Stimulated activated CD4-positive, alpha-beta T cell treated with anti-CD3 and anti-CD28 coated beads, Interleukin-4, amount 100 ng/mL, for 48 hours (primary cell): ENCODE results near the gene RBBP8.
"Not testable (repeated sequence)": the region's sequence is repeated elsewhere in the genome, so short reads cannot be mapped to it uniquely, and the experiment has no call there.

Experiments
- DNase-seq, 2 donors: peaks; one replicate each; pipeline ENCODE4 v3.0.0-alpha.2; 2020; ENCODE audit warnings: low read depth in 2 of 2

RBBP8 gene

DNA sequence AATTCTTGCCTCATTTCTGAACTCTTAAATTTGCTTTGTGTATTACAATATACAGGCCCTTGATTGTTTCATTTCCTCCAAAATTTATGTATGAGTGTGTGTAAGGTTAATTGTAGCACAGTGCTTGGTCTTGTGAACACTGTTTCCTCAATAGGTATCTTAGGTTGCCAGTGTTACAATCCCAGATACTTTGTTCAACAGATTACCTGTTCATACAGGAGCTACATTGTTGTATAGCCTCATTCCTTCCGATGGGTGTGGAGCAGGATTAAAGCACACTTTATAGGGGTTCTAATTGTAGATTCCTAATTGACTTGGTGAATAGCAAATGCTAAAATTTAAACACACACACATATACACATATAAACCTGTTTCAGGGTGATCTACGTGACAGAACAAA is 10.7 kb downstream of the RBBP8 start:
- no peak for DNase-seq

DNA sequence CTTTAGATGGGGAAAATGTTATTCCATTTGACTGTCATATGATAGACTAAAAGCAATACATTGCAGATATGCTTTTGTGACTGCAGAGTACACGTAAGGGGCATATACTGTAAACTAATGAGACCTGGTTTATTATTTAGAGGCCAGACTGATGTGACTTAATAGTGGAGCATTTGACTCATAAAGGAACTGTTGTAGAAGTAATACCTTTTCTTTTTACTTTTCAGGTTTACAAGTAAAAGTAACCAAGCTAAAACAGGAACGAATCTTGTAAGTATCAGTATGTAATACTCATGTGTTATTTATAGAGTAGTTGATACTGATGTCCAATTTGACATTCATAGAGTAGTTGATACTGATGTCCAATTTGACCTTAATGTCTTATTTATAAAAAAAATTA is 13.1 kb downstream of the RBBP8 start:
- DNase-seq = no peak

DNA sequence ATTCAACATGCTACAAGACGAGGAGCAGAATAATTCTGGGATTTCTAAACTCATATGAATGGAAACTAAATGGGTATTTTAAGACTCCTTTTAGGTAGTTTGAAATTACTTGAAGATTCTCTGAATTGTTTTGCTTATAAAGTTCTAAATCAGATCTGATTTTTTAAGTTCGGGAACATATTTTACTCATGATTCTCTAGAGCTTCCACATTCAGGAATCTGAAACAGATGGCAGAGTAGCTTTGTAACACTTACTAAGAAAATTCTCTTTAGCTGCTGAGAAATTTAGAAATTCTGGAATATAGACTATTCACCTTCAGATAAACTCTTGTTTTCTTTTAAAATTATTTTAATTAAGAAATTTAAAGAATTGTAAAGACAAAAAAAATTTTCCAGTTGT is 13.7 kb downstream of the RBBP8 start:
- DNase-seq = no peak

DNA sequence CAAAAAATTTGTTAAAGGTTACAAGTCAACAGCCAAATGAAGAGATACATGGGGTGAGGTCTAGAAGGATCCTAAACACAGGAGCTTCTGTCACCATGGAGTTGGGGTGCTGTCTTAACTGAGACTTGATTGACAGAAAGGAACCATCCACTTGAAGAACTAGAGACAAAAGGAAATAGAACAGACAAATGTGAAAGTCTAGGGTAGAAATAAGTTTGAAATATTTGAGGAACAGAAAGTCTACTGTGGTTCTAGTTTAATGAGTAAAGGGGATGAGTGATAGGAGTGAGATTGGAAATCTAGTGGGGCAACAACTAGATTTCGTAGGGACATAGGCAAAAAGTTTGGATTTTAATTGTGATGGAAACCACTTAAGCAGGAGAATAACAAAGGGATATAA is 18.7 kb downstream of the RBBP8 start:
- DNase-seq = no peak

DNA sequence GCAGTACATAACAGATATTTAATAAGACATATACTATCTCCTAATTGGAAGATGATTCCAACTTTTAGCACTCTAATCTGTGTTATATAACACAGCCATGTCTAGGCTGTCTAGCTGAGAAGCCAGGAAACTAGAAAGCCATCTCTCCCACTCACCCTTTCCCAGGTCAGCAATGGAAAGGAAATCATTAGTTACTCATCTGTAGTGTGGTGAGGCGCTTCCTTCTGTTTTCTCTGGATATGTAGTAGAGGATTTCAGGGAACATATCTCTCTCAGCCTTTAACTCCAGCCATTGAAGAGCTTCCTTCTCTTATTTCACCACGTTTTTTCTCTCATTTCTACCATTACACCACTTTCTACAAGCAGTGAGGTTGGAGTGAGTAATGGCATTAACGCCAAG is 19.4 kb downstream of the RBBP8 start:
- no peak for DNase-seq

DNA sequence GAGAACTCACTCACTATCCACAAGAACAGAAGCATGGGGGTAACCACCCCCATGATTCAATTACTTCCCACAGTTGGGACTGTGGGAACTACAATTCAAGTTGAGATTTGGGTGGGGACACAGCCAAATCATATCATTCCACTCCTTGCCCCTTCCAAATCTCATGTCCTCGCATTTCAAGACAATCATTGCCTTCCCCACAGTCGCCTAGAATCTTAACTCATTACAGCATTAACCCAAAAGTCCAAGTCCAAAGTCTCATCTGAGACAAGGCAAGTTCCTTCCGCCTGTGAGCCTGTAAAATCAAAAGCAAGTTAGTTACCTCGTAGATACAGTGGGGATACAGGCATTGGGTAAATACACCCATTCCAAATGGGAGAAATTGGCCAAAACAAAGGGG is 20.9 kb downstream of the RBBP8 start:
- DNase-seq = not testable (repeated sequence)

DNA sequence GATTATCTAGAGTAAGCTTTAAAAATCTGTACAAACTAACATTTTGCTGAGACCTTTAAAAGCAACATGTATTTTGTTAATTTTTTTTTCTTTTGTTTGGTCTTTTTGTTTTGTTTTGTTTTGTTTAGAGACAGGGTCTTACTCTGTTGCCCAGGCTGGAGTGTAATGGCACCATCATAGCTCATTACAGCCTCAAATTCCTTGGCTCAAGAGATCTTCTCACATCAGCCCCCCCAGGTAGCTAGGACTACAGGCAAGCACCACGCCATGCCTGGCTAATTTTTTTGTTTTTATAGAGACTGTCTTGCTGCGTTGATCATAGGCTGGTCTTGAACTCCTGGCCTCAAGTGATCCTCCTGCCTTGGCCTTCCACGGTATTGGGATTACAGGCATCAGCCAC is 23.1 kb downstream of the RBBP8 start:
- no peak for DNase-seq

DNA sequence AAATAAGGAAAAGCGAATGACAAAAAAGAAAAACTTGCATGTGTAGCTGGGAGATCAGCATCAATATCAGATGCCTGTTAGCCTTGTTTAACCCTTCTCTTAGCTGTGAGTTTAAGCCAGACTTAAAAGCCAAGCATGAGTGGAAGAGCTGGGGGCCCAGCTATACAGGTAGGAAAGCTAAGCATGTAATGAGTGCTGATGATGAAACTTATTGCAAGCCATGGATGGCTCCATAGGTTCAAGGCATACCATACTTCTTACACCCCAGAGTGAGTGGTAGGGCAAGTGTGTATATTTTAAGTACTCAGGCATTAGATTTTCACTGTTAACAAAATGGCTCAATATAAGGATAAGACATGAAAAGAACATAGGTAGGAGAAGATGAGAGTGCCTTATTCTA is 28.0 kb downstream of the RBBP8 start:
- DNase-seq = no peak

DNA sequence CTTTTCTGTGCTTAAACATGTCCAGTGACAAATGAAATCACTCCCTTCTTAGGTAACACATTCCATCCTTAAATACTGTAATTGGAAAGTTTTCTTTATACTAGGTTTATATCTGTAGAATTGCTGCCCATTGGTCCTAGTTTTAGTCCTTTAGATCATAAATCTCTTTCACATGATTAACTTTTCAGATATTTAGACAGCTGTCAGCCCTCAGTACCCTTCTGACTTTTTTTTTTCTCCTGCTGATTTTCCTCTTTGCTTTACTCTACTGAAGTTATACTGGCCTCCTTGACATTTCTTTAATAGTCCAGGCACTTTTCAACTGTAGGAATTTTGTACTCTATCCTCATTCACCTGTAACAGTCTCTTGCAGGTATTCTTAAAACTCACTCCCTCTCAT is 28.9 kb downstream of the RBBP8 start:
- no peak for DNase-seq

DNA sequence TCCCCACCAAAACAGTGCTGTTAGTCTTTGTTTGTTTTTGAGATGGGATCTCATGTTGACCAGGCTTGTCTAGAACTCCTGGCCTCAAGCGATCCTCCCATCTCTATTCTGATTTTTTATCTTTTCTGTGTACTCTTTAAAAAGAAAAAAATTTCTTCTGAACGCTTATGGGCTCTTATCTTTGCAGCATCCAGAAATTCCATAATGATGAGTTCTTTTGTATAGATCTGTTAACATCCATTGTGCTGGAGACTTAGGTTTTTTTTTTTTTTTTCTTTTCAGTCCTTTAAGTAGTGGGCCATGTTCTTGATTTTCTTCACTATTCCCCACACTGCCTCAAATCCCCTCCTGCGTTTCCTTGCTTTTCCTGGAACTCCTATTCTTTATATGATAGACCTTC is 31.0 kb downstream of the RBBP8 start:
- DNase-seq = no peak

DNA sequence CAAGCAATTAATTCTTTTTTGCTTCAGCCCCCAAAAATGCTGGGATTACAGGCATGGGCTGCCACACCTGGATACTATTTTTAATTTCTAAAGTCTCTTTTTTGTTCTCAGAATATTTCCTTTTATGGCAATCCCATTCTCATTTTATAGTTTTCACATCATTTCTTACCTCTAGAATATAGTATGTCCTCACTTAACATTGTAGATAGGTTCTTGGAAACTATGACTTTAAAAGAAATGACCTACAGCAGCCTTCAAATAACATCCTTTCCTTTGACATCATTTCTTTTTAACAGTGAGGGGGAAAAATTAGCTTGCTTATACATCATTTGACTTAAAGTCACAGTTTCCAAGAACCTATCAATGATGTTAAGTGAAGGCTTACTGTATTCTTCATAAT is 31.6 kb downstream of the RBBP8 start:
- no peak for DNase-seq

DNA sequence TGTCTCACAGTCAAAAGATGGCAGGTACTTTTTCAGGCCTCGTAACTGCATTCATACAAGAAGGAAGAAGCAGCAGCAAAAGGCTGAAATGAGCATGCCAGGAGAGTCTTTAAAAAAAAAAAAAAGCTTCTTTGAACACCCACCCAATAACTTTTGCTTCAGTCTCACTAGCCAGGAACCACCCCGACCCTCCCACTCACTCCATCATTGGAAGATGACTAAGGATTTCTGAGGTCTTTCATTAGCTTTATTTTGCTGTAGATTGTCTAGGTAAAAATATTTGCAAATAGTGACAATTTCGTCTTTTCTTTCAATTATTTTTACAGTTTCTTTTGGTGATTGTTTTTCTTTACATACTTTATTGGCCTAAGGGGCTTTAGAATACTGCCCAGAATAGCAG is 37.9 kb downstream of the RBBP8 start:
- no peak for DNase-seq

DNA sequence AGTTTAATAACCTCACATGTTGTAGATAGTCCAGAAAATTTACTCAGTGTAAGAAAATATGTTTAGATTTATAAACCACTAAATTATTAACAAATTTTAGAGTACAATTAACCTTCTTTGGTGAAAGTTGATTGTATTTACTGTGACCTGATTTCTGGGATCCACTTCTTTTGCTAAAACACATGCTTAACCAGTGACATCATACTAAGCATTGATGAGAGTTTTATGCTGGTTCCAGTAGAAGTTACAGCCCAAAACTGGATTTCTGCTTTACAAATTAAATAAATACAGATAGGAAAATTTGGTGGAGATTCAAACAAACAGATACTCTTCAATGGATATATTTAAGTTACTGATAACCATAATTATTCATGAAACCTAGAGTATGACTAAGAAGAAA is 40.9 kb downstream of the RBBP8 start:
- DNase-seq = no peak

DNA sequence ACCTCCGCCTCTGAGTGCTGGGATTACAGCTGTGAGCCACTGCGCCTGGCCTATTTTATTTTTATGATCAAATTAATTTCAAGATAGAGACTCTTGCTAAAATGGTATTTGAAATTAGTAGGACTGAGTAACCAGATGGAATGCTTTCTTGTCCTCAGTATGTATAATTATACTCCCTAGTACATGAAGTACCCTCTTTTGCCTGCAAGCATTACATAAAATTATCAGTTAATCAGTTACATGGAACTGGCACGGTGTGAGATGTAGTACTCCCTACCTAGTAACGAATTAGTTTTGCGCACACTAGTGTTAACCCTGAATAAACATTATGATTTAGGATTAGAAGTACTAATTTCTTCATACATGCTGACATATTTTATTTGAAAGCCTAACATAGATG is 41.6 kb downstream of the RBBP8 start:
- no peak for DNase-seq

DNA sequence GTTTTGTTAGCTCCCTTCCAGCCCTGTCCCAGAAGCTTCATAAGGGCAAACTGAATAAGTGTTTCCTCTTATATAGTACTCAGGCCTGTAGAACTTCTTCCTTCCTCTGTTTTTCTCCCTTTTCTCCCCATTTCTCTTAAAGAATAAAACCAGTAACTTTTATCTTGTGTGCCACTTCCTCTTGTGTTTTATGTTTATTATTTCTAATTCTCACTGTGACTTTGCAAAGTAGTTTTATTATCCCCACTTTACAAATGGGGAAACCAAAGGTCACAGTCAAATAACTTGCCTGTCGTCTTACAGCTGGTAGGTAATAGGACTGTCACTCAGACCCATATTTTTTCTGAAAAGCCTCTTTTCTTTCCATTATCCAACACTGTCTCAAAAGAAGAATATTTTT is 42.4 kb downstream of the RBBP8 start:
- DNase-seq = no peak

DNA sequence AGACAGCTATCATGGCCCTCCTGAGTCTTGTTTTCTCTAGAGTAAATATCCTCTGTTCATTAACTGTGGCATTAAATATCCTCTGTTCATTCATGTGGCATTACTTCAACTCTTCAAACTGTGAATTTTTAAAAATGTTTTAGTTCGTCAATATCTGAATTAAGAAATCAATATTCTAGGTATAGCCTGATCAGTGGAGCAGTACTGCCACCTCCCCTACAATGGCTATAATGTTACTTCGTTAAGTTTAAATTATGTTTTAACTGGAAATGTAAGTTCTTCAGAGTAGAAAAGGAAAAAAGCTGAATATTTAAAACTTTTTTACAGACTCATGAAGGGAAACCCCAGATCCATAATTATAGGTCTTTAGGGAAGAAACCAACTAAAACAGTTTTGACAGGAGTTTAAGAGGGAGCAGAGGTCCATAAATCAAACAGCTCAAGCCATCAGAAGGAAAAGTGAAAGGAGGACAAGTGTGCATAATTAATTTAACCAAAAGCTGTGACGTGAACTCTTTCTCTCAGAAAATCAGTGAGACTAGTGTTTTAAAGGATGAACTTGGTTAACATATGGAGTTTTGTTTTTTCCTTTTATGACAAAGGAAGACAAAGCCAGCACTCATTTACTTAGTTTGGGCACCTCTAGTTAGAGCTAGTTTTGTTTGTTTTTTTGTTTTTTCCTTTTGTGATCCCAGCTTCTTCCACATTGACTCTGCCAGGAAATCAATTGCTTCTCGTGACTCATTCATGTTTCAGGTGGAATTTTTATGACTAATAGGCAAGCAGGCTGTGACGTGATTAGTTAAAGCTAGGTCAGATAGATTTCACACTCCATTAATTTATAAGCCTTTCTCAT is 44.9 kb downstream of the RBBP8 start:
- no peak for DNase-seq

DNA sequence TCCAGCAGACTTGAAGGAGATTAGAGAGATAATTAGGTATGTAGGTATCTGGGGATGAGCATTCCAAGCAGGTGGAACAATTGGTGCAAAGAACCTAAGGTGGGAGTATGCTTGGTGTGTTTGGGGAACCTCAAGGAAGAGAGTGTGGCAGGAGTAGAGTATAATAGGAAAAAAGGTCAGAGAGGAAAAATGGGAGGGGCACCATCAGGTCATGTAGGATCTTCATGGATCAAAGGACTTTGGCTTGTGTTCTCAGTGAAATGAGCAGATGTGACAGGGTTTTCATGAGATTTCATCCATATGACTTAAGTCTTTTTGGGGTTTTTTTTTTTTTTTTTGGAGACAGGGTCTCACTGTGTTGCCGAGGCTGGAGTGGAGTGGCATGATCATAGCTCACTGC is 47.3 kb downstream of the RBBP8 start:
- DNase-seq = no peak

DNA sequence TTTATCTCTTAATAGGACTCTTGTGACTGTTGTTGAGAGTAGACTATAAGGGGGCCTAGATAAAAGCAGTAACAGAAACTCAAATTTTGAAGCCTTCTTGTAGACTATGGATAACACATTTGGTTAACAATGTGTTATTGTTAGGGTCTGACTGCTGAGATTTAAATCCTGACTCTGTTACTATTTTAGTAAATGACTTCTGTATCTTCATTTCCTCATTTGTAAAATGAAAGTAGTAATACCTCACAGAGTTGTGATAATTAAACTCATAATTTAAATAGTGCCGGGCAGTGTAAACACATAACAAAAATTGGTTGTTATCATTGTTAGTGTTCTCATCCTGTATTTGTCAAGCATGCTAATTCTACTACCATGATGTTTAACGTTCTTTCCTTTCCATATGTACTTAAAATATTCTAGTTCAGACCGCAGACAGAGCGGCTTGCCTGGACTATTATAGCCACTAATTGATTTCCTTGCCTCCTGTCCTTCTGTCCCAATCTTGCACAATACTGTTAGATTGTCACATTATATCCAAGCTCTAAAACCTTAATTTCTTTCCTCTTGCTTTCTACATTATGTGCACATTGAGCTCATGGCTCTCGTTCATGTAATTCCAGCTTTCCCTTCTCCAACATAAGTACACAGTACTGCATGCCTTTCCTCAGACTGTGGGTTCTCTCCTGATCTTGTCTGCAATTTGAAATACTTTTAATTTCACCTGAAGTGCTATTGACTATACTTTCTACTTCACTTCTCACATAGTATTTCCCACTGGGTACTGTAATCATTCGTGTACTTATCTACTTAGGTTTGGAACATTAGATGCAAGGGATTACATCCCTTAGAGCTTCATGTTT is 48.4 kb downstream of the RBBP8 start:
- DNase-seq = no peak

DNA sequence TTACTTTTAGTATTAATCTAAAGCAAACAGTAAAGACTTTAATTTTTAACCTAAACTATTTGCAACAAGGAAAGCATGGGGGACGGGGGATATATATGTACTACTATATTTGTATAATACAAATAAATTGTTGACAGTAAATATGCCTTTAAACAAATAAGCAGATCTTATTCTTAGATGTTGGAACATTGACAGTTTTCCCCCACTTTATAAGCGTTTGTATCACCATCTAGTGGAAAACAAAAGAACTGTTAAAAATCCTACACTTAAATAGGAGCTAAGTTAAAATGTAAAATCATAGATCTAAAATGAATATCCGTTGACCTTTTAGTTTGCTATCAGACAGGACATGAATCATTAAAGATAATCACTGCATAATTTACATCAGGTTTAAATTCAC is 50.0 kb downstream of the RBBP8 start:
- DNase-seq = no peak

DNA sequence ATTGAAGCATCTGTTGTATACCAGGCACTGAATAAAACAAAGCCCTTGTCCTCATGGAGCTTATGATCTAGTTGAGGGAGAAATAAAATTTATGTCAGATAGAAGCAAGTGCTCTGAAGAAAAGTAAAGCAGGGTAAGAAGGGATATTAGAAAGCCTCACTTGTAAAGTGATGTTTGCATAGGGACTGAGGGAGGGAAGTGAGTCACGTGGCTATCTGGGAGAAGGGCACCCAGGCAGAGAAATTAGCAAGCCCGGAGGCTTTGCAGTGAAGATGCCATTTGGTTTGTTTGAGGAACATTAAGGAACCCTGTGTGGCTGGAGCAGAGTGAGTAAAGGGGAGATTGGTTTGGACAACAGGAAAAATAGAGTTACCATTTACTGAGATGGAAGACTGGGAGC is 52.1 kb downstream of the RBBP8 start:
- DNase-seq = no peak

DNA sequence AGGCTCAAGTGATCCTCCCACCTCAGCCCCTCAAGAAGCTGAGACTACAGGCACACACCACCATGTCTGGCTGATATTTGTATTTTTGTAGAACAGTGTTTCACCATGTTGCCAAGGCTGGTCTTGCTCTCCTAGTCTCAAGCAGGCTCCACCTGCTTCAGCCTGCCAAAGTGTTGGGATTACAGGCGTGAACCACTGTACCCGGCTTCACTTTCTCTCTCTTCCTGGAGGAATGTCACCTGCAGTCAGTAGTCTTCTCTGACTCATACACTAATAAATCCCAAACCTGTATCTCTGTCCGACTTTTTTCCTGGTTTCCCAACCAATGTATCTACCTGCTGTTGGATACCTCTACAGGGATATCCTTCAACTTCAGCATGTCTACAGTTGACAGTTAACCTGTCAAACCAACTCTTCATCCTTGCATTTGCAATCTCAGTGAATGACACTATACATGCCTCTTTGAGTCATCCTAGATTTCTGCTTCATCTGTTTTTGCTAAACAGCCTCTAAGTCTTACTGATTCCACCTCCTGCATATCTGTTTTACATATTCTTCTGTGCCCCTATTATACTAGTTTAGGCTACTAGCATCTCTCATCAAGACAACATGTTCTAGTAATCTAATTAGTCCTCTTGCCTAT is 54.5 kb downstream of the RBBP8 start:
- DNase-seq = no peak

DNA sequence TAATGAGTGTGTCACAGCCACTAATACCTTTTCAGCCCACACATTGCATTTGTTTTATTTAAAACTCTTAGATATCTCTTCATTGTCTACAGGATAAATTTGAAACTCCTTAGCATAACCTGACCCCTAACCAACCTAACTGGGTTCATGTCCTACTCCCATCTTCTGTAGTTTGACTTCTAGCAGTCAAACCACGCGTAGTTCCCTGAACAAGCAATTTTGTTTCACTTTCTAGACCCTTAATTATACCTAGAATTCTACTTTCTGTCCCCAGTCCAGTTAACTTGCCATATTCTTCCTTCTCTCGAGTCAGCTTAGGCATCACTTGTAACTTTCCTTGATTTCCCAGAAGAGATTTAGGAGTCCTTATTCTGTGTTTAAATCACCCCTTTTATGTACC is 55.1 kb downstream of the RBBP8 start:
- DNase-seq = no peak

DNA sequence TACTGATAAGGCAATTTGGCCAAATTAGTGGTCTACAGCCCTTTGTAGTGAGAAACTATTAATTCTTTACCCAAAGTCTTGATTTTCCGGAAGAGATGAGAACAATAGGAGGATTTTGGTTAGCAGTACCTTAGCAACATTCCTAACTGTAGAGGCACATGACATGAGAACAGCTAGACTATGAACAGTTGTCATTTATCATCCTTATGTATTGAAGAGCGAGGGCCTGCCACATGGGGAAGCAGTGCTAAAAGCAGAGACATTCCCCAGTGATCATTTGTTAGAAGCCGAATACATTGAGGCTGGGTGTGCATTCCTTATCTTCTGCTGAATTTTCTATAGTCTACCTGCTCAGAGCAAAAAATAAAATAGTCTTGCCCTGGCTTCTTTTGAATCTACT is 65.2 kb downstream of the RBBP8 start:
- DNase-seq = no peak
